ENCODE measurements around the gene LPP.

DNA sequence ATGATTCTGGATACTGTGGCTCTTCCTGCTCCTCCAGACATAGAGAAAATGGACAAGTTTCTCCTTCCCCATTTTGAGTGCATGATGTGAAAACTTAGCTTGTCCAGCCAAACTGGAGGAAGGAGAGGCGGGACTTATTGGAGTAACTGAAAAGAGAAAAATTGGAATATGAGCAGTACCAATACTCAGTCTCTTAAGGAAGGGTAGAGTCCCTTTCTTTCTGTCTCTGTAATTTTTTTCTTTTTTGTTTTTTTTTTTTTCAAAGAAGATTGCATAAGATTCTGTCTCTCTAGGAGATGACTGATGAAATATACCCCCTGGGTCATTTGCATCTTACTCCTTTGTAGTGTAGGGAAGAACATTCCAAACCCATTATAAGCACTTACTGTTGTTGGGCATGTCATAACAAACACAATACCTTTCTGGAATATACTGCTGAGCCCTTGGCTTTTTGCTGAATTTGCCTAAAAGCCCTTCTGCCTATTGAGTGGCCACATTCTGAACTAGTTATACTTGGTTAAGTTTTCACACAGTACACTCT, 519.8 kb downstream of the LPP start:
- TF ChIP-seq EZH2 (IDR thresholded peaks at IDR 0.05; ENCODE audit: insufficient read depth, low read length), result no peak
- no peak for TF ChIP-seq CTCF (IDR thresholded peaks at IDR 0.05; ENCODE audit: insufficient read depth, low read depth, low read length)
